ENCODE measurements around the gene BRSK2.

GRCh38 chr11:1345737-1346513 is 43.8 kb upstream of the BRSK2 start:
- TF ChIP-seq BHLHE40 (IDR thresholded peaks at IDR 0.05; ENCODE audit: borderline replicate concordance) (no peak), NFRKB (IDR thresholded peaks at IDR 0.05) (no peak), TARDBP (IDR thresholded peaks at IDR 0.05) (no peak), L3MBTL2 (conservative IDR thresholded peaks at IDR 0.05) (no peak), HDGF (IDR thresholded peaks at IDR 0.05; ENCODE audit: borderline replicate concordance) (no peak), ZNF384 (IDR thresholded peaks at IDR 0.05) (no peak), CTBP1 (IDR thresholded peaks at IDR 0.05; ENCODE audit: borderline replicate concordance) (no peak), FOXM1 (IDR thresholded peaks at IDR 0.05; ENCODE audit: borderline replicate concordance) (no peak), SP1 (IDR thresholded peaks at IDR 0.05) (no peak), SUZ12 (IDR thresholded peaks at IDR 0.05) (no peak)
